ENCODE measurements around the gene EGLN1.

Gene EGLN1

GRCh38 chr1:231386466-231386865 is 35.6 kb downstream of the EGLN1 start:
- TF ChIP-seq CTCF (IDR thresholded peaks at IDR 0.05), result no peak
- DNase-seq (ENCODE audit: low spot score), result no peak

GRCh38 chr1:231385416-231385748 is 36.7 kb downstream of the EGLN1 start:
- no peak for TF ChIP-seq CTCF (IDR thresholded peaks at IDR 0.05)
- H3K27ac ChIP-seq, result no peak overlapping the region
- DNase-seq (ENCODE audit: low spot score), result no peak

More at GRCh38 chr1:231386466-231386865, 35.6 kb downstream of the EGLN1 start:
- no peak overlapping the region for H3K4me3 ChIP-seq
- no peak overlapping the region for H3K27ac ChIP-seq

GRCh38 chr1:231384696-231385415 is 37.2 kb downstream of the EGLN1 start:
- no peak for DNase-seq (ENCODE audit: low spot score)
- Histone ChIP-seq H3K4me3 (no peak overlapping the region), H3K27ac (no peak overlapping the region)
- no peak for TF ChIP-seq CTCF (IDR thresholded peaks at IDR 0.05)

More at GRCh38 chr1:231385416-231385748, 36.7 kb downstream of the EGLN1 start:
- no peak overlapping the region for H3K4me3 ChIP-seq

GRCh38 chr1:231383159-231383860 is 38.8 kb downstream of the EGLN1 start:
- H3K27ac ChIP-seq, result no peak overlapping the region
- no peak for TF ChIP-seq CTCF (IDR thresholded peaks at IDR 0.05)
- no peak for DNase-seq (ENCODE audit: low spot score)
- no peak overlapping the region for H3K4me3 ChIP-seq

- Histone ChIP-seq H3K27ac (no peak overlapping the region), H3K4me3 (no peak overlapping the region)
- no peak for TF ChIP-seq CTCF (IDR thresholded peaks at IDR 0.05)
- DNase-seq (ENCODE audit: low spot score), result no peak
Measured at GRCh38 chr1:231382426-231382825, 39.7 kb downstream of the EGLN1 start.

GRCh38 chr1:231381729-231382128 is 40.4 kb downstream of the EGLN1 start:
- no peak for DNase-seq (ENCODE audit: low spot score)
- H3K27ac ChIP-seq, result no peak overlapping the region
- no peak for TF ChIP-seq CTCF (IDR thresholded peaks at IDR 0.05)
- H3K4me3 ChIP-seq, result no peak overlapping the region

Data from coronary artery (tissue), 2 donors.